Right lobe of liver (tissue), 4 donors: Measurements from ENCODE around the gene CRLF3.

Experiments
- POLR2A ChIP-seq: fragments of 450-650 bp; IDR thresholded peaks from one replicate; pipeline ENCODE4 v1.6.1; 2017; ENCODE audit warnings: antibody characterized with exemption, mild to moderate bottlenecking
- TF ChIP-seq, protein P1 (sequence below), 4 donors: fragments of 200-600 bp in 3 of 4; fragments of 450-650 bp in 1 of 4; IDR thresholded peaks; one replicate each; pipeline versions ENCODE4 v1.5.1 to v1.8.0; 2016 to 2022; ENCODE audit warnings: antibody characterized with exemption in 4 of 4, mild to moderate bottlenecking in 2 of 4
- donor health status: DM: no; HTN: no; CAD: no.
- donor health status: DM: no; HTN: no; CAD: no.
- donor health status: DM: no; HTN: yes; CAD: no.

DNA sequence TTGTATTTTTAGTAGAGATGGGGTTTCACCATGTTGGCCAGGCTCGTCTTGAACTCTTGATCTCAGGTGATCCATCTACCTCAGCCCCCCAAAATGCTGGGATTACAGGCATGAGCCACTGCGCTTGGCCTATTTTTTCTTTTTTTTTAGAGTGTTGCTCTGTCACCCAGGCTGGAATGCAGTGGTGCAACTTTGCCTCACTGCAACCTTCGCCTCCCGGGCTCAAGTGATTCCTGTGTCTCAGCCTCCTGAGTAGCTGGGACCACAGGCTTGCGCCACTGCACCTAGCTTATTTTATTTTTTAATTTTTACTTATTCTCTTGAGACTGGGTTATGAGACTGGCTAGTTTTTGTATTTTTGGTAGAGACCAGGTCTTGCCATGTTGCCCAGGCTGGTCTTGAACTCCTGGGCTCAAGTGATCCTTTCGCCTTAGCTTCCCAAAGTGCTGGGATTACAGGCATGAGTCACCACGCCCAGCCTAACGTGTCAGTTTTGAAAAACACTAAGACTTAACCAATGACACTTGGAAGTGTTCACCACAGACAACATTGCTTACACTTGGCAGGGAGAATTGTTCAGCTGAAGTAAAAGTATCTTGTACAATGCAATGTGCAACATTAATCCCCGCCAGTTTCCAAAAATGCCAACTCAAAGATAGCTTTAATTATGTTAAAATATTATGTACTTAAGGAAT lies 34.2 kb upstream of the CRLF3 start:
- TF ChIP-seq, protein P1, sequence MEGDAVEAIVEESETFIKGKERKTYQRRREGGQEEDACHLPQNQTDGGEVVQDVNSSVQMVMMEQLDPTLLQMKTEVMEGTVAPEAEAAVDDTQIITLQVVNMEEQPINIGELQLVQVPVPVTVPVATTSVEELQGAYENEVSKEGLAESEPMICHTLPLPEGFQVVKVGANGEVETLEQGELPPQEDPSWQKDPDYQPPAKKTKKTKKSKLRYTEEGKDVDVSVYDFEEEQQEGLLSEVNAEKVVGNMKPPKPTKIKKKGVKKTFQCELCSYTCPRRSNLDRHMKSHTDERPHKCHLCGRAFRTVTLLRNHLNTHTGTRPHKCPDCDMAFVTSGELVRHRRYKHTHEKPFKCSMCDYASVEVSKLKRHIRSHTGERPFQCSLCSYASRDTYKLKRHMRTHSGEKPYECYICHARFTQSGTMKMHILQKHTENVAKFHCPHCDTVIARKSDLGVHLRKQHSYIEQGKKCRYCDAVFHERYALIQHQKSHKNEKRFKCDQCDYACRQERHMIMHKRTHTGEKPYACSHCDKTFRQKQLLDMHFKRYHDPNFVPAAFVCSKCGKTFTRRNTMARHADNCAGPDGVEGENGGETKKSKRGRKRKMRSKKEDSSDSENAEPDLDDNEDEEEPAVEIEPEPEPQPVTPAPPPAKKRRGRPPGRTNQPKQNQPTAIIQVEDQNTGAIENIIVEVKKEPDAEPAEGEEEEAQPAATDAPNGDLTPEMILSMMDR (IDR thresholded peaks at IDR 0.05), result no peak
- no peak for TF ChIP-seq POLR2A
